PC-9 (cell line): Measurements from ENCODE around the gene SPDYE16.
"Not testable (repeated sequence)": the region's sequence is repeated elsewhere in the genome, so short reads cannot be mapped to it uniquely, and the experiment has no call there.

Source experiments
- CTCF ChIP-seq: fragments of 200-600 bp; sonication (generic); conservative IDR thresholded peaks from 2 replicates; pipeline ENCODE4 v1.6.1; 2017; ENCODE audit warnings: mixed run types, antibody characterized with exemption, mild to moderate bottlenecking, moderate library complexity
- EZH2 ChIP-seq: fragments of 200-600 bp; sonication (generic); IDR thresholded peaks from 2 replicates; pipeline ENCODE4 v1.8.0; 2017; ENCODE audit warnings: antibody characterized with exemption, low read depth

- not testable (repeated sequence) for TF ChIP-seq CTCF, EZH2
Measured at GRCh38 chr7:76543197-76543596, at the start of gene SPDYE16.
